HepG2 (cell line): ENCODE data around the gene SS18L1. TPM values are rescaled to one million over a fixed set of nuclear protein-coding genes. Genes with fewer than 3 reads are reported as not detected.

Experiments
- ARID2 ChIP-seq: sonication (generic); formaldehyde crosslinking; IDR thresholded peaks from 2 replicates; pipeline ENCODE4 v1.8.1; 2022; ENCODE audit warnings: mild to moderate bottlenecking, missing genetic modification reagents, borderline replicate concordance
- ARNT ChIP-seq: fragments of 450-650 bp; IDR thresholded peaks from 2 replicates; pipeline ENCODE4 v1.6.1; 2017
- BATF2 ChIP-seq: sonication (generic); formaldehyde crosslinking; IDR thresholded peaks from 2 replicates; pipeline ENCODE4 v1.8.0; 2022; ENCODE audit warnings: mild to moderate bottlenecking, missing genetic modification reagents, moderate library complexity
- DR1 ChIP-seq: sonication (generic); formaldehyde crosslinking; IDR thresholded peaks from 2 replicates; pipeline ENCODE4 v1.8.0; 2021; ENCODE audit warnings: mild to moderate bottlenecking, missing genetic modification reagents, inconsistent platforms
- FOXA3 ChIP-seq: IDR thresholded peaks from 2 replicates; pipeline ENCODE4 v1.6.1; 2016; ENCODE audit warnings: missing genetic modification reagents, missing compliant biosample characterization
- FOXP4 ChIP-seq: sonication (generic); formaldehyde crosslinking; IDR thresholded peaks from 2 replicates; pipeline ENCODE4 v1.4.0; 2020; ENCODE audit warnings: missing genetic modification reagents
- GMEB2 ChIP-seq: IDR thresholded peaks from 2 replicates; pipeline ENCODE4 v1.6.1; 2016; ENCODE audit warnings: missing biosample characterization, missing genetic modification reagents, low read depth
- KMT2B ChIP-seq: IDR thresholded peaks from 2 replicates; pipeline ENCODE4 v1.6.1; 2016; ENCODE audit warnings: missing genetic modification reagents, missing compliant biosample characterization
- LCORL ChIP-seq, 2 experiments: fragments of 450-650 bp in 1 of 2; sonication (generic) in 1 of 2; formaldehyde crosslinking in 1 of 2; IDR thresholded peaks; 2 replicates each; pipeline versions ENCODE4 v1.5.0 to v1.6.1; 2017 to 2020; ENCODE audit warnings: antibody characterized with exemption in 1 of 2, missing genetic modification reagents in 1 of 2
- MBNL3 ChIP-seq: fragments of 250-450 bp; sonication (Bioruptor Pico); conservative IDR thresholded peaks from 2 replicates; pipeline ENCODE4 v1.8.0; 2022; ENCODE audit warnings: mild to moderate bottlenecking, inconsistent platforms
- PHF8 ChIP-seq: sonication (generic); formaldehyde crosslinking; IDR thresholded peaks from 2 replicates; pipeline ENCODE4 v1.5.0; 2020; ENCODE audit warnings: missing genetic modification reagents
- RARA ChIP-seq: IDR thresholded peaks from 2 replicates; pipeline ENCODE4 v1.6.1; 2016; ENCODE audit warnings: missing genetic modification reagents, missing compliant biosample characterization
- SOX5 ChIP-seq: IDR thresholded peaks from 2 replicates; pipeline ENCODE4 v1.6.1; 2016; ENCODE audit warnings: borderline replicate concordance
- SYNCRIP ChIP-seq: fragments of 200-400 bp; formaldehyde crosslinking; IDR thresholded peaks from 2 replicates; pipeline ENCODE4 v1.6.1; 2018; ENCODE audit warnings: mild to moderate bottlenecking, low read depth, low read length; ENCODE audit not compliant: insufficient read depth
- UBTF ChIP-seq: sonication (generic); formaldehyde crosslinking; IDR thresholded peaks from 2 replicates; pipeline ENCODE4 v1.4.0; 2020; ENCODE audit warnings: mild to moderate bottlenecking, missing genetic modification reagents
- YEATS2 ChIP-seq: sonication (generic); formaldehyde crosslinking; IDR thresholded peaks from 2 replicates; pipeline ENCODE4 v1.4.0; 2020; ENCODE audit warnings: missing genetic modification reagents, borderline replicate concordance
- ZNF101 ChIP-seq: sonication (generic); formaldehyde crosslinking; IDR thresholded peaks from 2 replicates; pipeline ENCODE4 v1.4.0; 2020; ENCODE audit warnings: mild to moderate bottlenecking, low read depth, missing genetic modification reagents, borderline replicate concordance
- ZNF17 ChIP-seq: sonication (generic); formaldehyde crosslinking; IDR thresholded peaks from 2 replicates; pipeline ENCODE4 v1.5.0; 2020; ENCODE audit warnings: mild to moderate bottlenecking, missing genetic modification reagents
- ZNF441 ChIP-seq: sonication (generic); formaldehyde crosslinking; IDR thresholded peaks from 2 replicates; pipeline ENCODE4 v1.7.0; 2021; ENCODE audit warnings: missing genetic modification reagents, borderline replicate concordance
- ZNF510 ChIP-seq: sonication (generic); formaldehyde crosslinking; IDR thresholded peaks from 2 replicates; pipeline ENCODE4 v1.4.0; 2020; ENCODE audit warnings: low read depth, mild to moderate bottlenecking, missing genetic modification reagents
- ZNF572 ChIP-seq: sonication (generic); formaldehyde crosslinking; IDR thresholded peaks from 2 replicates; pipeline ENCODE4 v1.5.1; 2020; ENCODE audit warnings: mild to moderate bottlenecking, missing genetic modification reagents
- ZNF644 ChIP-seq: IDR thresholded peaks from 2 replicates; pipeline ENCODE4 v1.6.1; 2016; ENCODE audit warnings: low read depth
- ZNF761 ChIP-seq: sonication (generic); formaldehyde crosslinking; conservative IDR thresholded peaks from 2 replicates; pipeline ENCODE4 v1.4.0; 2020; ENCODE audit warnings: mild to moderate bottlenecking, missing genetic modification reagents
- ZNF775 ChIP-seq: sonication (generic); formaldehyde crosslinking; IDR thresholded peaks from 2 replicates; pipeline ENCODE4 v1.4.0; 2020; ENCODE audit warnings: missing genetic modification reagents, mild to moderate bottlenecking, moderate library complexity, borderline replicate concordance
- ZNF878 ChIP-seq: sonication (generic); formaldehyde crosslinking; IDR thresholded peaks from 2 replicates; pipeline ENCODE4 v1.8.1; 2023; ENCODE audit warnings: mild to moderate bottlenecking, missing genetic modification reagents, moderate library complexity
- polyA plus RNA-seq, 8 experiments: library from polyadenylated mRNA; depleted of rRNA in 3 of 8; stranded (reverse) in 7 of 8; unstranded in 1 of 8; fragments of >200 nt; fragmentation: Illumina TruSeq in 4 of 8; extraction: Trizol in 4 of 8; gene quantifications; 2 replicates each; pipeline versions ENCODE4 v1.2.1 to v1.2.3, GENCODE V29; 2011 to 2016; ENCODE audit warnings: low read depth in 4 of 8, missing spikeins in 1 of 8, mixed read lengths in 1 of 8; ENCODE audit not compliant: insufficient read depth in 1 of 8
- total RNA-seq, 5 experiments: library from RNA; depleted of rRNA; stranded (reverse); fragments of >200 nt; fragmentation: Illumina TruSeq; extraction: Trizol; gene quantifications; 2 replicates each; pipeline ENCODE4 v1.2.3, GENCODE V29; 2016; ENCODE audit warnings: low read depth in 1 of 5

The SS18L1 gene
- total and polyA plus RNA-seq, 2 of the 13 experiments (the other 11 are each of a cell fraction or from before 2014, with no cell fraction given) = 17.8 to 27.6 TPM

- TF ChIP-seq FOXP4 (CRISPR knock-in tag) = no peak
- TF ChIP-seq UBTF (CRISPR knock-in tag) = no peak
- peak; percentile 35; the same call in 1 of the 2 replicates for TF ChIP-seq GMEB2 (CRISPR knock-in tag)
- TF ChIP-seq ARID2 (CRISPR knock-in tag) = no peak
- no peak for TF ChIP-seq SOX5 (CRISPR knock-in tag)
- no peak for TF ChIP-seq PHF8
- TF ChIP-seq MBNL3 (CRISPR knock-in tag) = no peak
- no peak for TF ChIP-seq ZNF761 (CRISPR knock-in tag)
- TF ChIP-seq ARNT = no peak
- TF ChIP-seq ZNF510 (CRISPR knock-in tag) = no peak
- TF ChIP-seq ZNF878 = no peak
- TF ChIP-seq LCORL (IDR thresholded peaks at IDR 0.05) = no peak
- TF ChIP-seq LCORL (CRISPR knock-in tag; IDR thresholded peaks at IDR 0.05) = no peak
- TF ChIP-seq BATF2 (CRISPR knock-in tag) = no peak
- TF ChIP-seq ZNF644 = no peak
- no peak for TF ChIP-seq DR1
- TF ChIP-seq RARA (CRISPR knock-in tag) = no peak
- no peak for TF ChIP-seq ZNF775 (CRISPR knock-in tag)
- no peak for TF ChIP-seq KMT2B (CRISPR knock-in tag)
- peak; percentile 27; the same call in 1 of the 2 replicates for TF ChIP-seq FOXA3 (CRISPR knock-in tag)
- no peak for TF ChIP-seq SYNCRIP
- no peak for TF ChIP-seq ZNF101 (CRISPR knock-in tag)
- no peak for TF ChIP-seq ZNF441 (CRISPR knock-in tag)
- no peak for TF ChIP-seq ZNF572
- TF ChIP-seq ZNF17 (CRISPR knock-in tag) = no peak
- no peak for TF ChIP-seq YEATS2 (CRISPR knock-in tag)
Observed at GRCh38 chr20:62136283-62137091, 7.1 kb upstream of the SS18L1 start (continued).
